HFF-Myc (cell line): ENCODE results near the gene XRCC6.

Experiments used
- DNase-seq: peaks from one replicate; pipeline ENCODE4 v3.0.0-alpha.2; 2011; ENCODE audit warnings: low read depth; ENCODE audit errors: extremely low read depth
- H3K4me3 ChIP-seq: replicated peaks from 2 replicates; pipeline ENCODE4 v1.5.1; 2011; ENCODE audit warnings: low read depth, mild to moderate bottlenecking, control low read depth, low read length
- TF ChIP-seq, protein P1 (sequence below): IDR thresholded peaks from 2 replicates; pipeline ENCODE4 v1.5.1; 2012; ENCODE audit warnings: mild to moderate bottlenecking, low read depth, low read length, control low read depth; ENCODE audit errors: missing control alignments

The XRCC6 gene

DNA sequence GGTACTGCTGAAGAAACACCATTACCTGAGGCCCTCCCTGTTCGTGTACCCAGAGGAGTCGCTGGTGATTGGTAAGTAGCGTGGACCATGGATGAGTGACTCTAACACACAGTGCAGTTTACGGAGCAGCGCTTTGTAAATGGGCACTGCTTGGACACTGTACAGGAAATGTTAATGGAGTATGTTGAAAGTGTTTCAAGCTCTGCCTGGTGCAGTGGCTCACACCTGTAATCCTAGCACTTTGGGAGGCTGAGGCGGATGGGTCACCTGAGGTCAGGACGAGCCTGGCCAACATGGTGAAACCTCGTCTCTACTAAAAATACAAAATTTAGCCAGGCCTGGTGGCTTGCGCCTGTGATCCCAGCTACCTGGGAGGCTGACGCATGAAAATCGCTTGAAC is 29.7 kb downstream of the XRCC6 start:
- TF ChIP-seq, protein P1, sequence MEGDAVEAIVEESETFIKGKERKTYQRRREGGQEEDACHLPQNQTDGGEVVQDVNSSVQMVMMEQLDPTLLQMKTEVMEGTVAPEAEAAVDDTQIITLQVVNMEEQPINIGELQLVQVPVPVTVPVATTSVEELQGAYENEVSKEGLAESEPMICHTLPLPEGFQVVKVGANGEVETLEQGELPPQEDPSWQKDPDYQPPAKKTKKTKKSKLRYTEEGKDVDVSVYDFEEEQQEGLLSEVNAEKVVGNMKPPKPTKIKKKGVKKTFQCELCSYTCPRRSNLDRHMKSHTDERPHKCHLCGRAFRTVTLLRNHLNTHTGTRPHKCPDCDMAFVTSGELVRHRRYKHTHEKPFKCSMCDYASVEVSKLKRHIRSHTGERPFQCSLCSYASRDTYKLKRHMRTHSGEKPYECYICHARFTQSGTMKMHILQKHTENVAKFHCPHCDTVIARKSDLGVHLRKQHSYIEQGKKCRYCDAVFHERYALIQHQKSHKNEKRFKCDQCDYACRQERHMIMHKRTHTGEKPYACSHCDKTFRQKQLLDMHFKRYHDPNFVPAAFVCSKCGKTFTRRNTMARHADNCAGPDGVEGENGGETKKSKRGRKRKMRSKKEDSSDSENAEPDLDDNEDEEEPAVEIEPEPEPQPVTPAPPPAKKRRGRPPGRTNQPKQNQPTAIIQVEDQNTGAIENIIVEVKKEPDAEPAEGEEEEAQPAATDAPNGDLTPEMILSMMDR: no peak
- DNase-seq: no peak
- no peak overlapping the region for H3K4me3 ChIP-seq

DNA sequence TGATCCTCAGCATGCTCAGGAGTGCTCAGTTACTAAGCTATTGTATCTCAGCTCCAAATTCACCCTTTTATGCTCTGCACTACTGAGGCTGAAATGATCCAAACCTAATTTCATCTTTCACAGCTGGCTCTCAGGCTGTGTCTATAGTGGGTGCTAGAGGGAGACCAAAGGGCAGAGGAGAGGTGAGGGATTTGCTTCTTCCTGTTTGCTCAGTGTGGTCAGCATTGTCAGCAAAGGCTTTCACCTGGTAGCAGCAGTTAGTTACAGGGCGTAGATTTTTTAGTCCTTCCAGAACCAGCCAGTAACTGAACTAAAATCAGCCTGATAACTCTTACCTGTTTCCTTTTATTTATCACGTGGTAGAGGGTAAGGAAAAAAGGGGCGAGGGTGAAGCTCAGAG is 33.2 kb downstream of the XRCC6 start:
- TF ChIP-seq, protein P1: no peak
- H3K4me3 ChIP-seq: no peak overlapping the region
- no peak for DNase-seq

DNA sequence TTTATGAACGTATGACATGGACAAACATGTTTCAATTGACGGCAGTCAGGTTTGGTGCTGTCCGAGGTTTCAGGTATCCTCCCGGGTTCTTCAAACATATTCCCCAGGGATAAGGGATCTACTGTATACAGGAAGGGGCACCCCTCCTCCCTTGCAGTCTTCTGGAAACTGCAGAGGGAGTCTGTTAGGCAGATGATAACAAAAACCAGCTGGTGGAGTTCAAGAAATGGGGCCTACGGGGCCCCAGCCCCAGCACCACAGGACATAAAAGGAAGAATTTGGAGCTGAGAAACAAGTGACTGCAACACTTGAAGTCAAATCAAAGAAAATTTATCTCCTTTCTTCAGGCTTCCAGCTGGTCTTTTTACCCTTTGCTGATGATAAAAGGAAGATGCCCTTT is 35.5 kb downstream of the XRCC6 start:
- no peak for DNase-seq
- no peak overlapping the region for H3K4me3 ChIP-seq
- TF ChIP-seq, protein P1: no peak

DNA sequence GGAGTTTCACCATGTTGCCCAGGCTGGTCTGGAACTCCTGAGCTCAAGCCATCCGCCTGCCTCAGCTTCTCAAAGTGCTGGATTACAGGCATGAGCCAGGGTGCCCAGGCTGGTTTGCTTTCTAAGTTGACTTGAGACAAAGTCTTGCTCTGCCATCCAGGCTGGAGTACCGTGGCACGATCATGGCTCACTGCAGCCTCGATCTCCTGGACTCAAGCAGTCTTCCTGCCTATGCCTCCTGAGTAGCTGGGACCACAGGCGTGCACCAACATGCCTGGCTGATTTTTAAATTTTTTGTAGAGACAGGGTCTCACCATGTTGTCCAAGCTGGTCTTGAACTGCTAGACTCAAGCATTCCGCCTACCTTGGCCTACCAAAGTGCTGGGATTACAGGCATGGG is 36.6 kb downstream of the XRCC6 start:
- TF ChIP-seq, protein P1: no peak
- no peak overlapping the region for H3K4me3 ChIP-seq
- no peak for DNase-seq

DNA sequence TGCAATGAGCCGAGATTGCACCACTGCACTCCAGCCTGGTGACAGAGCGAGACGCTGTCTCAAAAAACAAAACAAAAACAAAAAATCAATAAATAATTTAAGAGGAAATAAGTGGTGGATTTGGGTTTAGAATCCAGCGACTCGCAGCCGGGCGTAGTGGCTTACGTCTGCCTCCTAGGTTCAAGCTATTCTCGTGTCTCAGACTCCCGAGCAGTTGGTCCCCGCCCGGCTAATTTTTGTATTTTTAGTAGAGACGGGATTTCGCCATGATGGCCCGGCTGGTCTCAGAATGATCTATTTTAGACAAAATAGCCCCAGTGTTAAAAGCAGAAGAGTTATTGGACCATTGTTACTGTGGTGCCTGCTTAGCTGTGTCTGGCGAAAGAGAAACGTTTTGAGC is 37.8 kb downstream of the XRCC6 start:
- TF ChIP-seq, protein P1: no peak
- H3K4me3 ChIP-seq: no peak overlapping the region
- DNase-seq: no peak

DNA sequence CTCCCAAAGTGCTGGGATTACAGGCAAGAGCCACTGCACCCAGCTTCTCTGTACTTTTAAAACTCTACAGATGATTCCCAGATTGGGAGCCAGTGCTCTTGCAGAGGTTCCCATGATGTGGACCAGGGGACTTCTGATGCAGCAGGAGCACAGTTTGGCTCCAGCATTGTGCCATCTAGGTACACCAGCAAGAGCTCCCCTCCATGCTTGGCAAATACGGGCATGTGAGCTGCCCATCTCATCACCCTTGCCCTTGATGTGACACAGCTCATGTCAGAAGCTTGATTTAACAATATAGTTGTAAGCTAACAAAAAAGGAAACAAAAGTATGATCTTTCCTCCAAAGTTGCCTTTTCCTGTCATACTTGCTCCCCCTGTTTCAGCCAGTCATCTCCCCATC is 38.8 kb downstream of the XRCC6 start:
- TF ChIP-seq, protein P1: no peak
- no peak for DNase-seq
- no peak overlapping the region for H3K4me3 ChIP-seq

DNA sequence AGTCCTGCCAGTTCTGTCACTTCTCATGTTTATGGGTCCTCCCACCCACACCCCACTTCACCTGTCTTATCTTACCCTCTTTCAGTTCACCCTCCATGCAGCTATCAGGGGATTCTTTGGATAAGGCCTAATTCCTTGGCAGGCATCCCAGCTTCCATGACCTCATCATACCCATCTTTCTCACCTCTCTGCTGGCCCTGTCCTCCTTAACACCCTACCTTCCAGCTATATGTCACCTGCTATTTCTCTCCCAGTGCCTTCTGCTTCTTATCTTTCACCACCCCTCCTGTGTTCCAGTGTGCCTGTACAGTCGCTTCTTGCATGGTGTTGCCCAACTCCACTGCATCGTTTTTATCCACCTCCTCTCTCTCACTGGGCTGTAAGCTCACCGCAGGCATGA is 39.3 kb downstream of the XRCC6 start:
- no peak for DNase-seq
- no peak overlapping the region for H3K4me3 ChIP-seq
- TF ChIP-seq, protein P1: no peak
